ENCODE measurements around the gene TSPAN8. TPM values are rescaled to one million over a fixed set of nuclear protein-coding genes. Genes with fewer than 3 reads are reported as not detected.

Gene TSPAN8
- total RNA-seq, 1 donor from 2014 or later = not detected

- Histone ChIP-seq H2AFZ (ENCODE audit: low read depth, low read length) (no peak overlapping the region), H3K4me2 (ENCODE audit: low read length) (no peak overlapping the region), H3K27me3 (ENCODE audit: insufficient read depth, low read length) (no peaks in the 10 kb centered on the region), H3K36me3 (ENCODE audit: insufficient read depth, low read length) (no peaks in the 10 kb centered on the region), H3K27ac (ENCODE audit: low read depth, low read length) (no peak overlapping the region), H3K4me1 (ENCODE audit: insufficient read depth, low read length) (no peaks in the 10 kb centered on the region), H3K79me2 (ENCODE audit: insufficient read depth, low read length) (no peaks in the 10 kb centered on the region), H3K9me3 (ENCODE audit: insufficient read depth, low read depth, low read length) (no peaks in the 10 kb centered on the region), H3K9ac (ENCODE audit: low read length) (no peak overlapping the region), H3K4me3 (ENCODE audit: insufficient read depth, low read depth, low read length) (no peak overlapping the region), H4K20me1 (ENCODE audit: insufficient read depth, low read length) (no peaks in the 10 kb centered on the region)
- TF ChIP-seq EZH2 (IDR thresholded peaks at IDR 0.05; ENCODE audit: insufficient read depth, low read length) (no peak), CTCF (IDR thresholded peaks at IDR 0.05; ENCODE audit: insufficient read depth, low read depth, low read length) (no peak)
- H3K36me3 Mint-ChIP-seq (ENCODE audit: low read depth, unreplicated experiment) = peaks cover 1% of the 10 kb centered on the region
- FAIRE-seq (no peak), DNase-seq (ENCODE audit: low read depth) (no peak)
- H3K4me3 Mint-ChIP-seq (ENCODE audit: unreplicated experiment) = no peak overlapping the region
- H3K4me1 Mint-ChIP-seq (ENCODE audit: low read depth, unreplicated experiment) = no peaks in the 10 kb centered on the region
- no peak overlapping the region for H3K27ac Mint-ChIP-seq (ENCODE audit: unreplicated experiment)
- H3K9me3 Mint-ChIP-seq (ENCODE audit: unreplicated experiment) = no peaks in the 10 kb centered on the region
- H3K27me3 Mint-ChIP-seq (ENCODE audit: low read depth, unreplicated experiment) = no peaks in the 10 kb centered on the region
Observed at GRCh38 chr12:71105956-71106355, 51.8 kb downstream of the TSPAN8 start.

- H3K9me3 ChIP-seq (ENCODE audit: insufficient read depth, low read depth, low read length) = no peaks in the 10 kb centered on the region
- Mint-ChIP-seq H3K27me3 (ENCODE audit: low read depth, unreplicated experiment) (no peaks in the 10 kb centered on the region), H3K27ac (ENCODE audit: unreplicated experiment) (no peak overlapping the region), H3K9me3 (ENCODE audit: unreplicated experiment) (peaks cover 9% of the 10 kb centered on the region), H3K4me1 (ENCODE audit: low read depth, unreplicated experiment) (peaks cover 4% of the 10 kb centered on the region), H3K36me3 (ENCODE audit: low read depth, unreplicated experiment) (no peaks in the 10 kb centered on the region), H3K4me3 (ENCODE audit: unreplicated experiment) (no peak overlapping the region)
- H4K20me1 ChIP-seq (ENCODE audit: insufficient read depth, low read length) = no peaks in the 10 kb centered on the region
- no peaks in the 10 kb centered on the region for H3K79me2 ChIP-seq (ENCODE audit: insufficient read depth, low read length)
- H3K27ac ChIP-seq (ENCODE audit: low read depth, low read length) = no peak overlapping the region
- TF ChIP-seq EZH2 (IDR thresholded peaks at IDR 0.05; ENCODE audit: insufficient read depth, low read length) (no peak), CTCF (IDR thresholded peaks at IDR 0.05; ENCODE audit: insufficient read depth, low read depth, low read length) (no peak)
- no peak overlapping the region for H3K9ac ChIP-seq (ENCODE audit: low read length)
- H2AFZ ChIP-seq (ENCODE audit: low read depth, low read length) = no peak overlapping the region
- DNase-seq (ENCODE audit: low read depth) (peak; percentile 19), FAIRE-seq (no peak)
- H3K36me3 ChIP-seq (ENCODE audit: insufficient read depth, low read length) = no peaks in the 10 kb centered on the region
- no peaks in the 10 kb centered on the region for H3K4me1 ChIP-seq (ENCODE audit: insufficient read depth, low read length)
- H3K4me3 ChIP-seq (ENCODE audit: insufficient read depth, low read depth, low read length) = no peak overlapping the region
- H3K4me2 ChIP-seq (ENCODE audit: low read length) = no peak overlapping the region
- no peaks in the 10 kb centered on the region for H3K27me3 ChIP-seq (ENCODE audit: insufficient read depth, low read length)
Observed at GRCh38 chr12:71092290-71092689, 65.5 kb downstream of the TSPAN8 start.

GRCh38 chr12:71090971-71091370 lies 66.8 kb downstream of the TSPAN8 start:
- no peak overlapping the region for H3K4me3 Mint-ChIP-seq (ENCODE audit: unreplicated experiment)

More at GRCh38 chr12:71090971-71091370, 66.8 kb downstream of the TSPAN8 start:
- DNase-seq (ENCODE audit: low read depth) = no peak
- Histone ChIP-seq H4K20me1 (ENCODE audit: insufficient read depth, low read length) (no peaks in the 10 kb centered on the region), H3K79me2 (ENCODE audit: insufficient read depth, low read length) (no peaks in the 10 kb centered on the region), H3K4me2 (ENCODE audit: low read length) (no peak overlapping the region), H3K4me3 (ENCODE audit: insufficient read depth, low read depth, low read length) (no peak overlapping the region), H3K9ac (ENCODE audit: low read length) (no peak overlapping the region), H3K27me3 (ENCODE audit: insufficient read depth, low read length) (no peaks in the 10 kb centered on the region), H3K4me1 (ENCODE audit: insufficient read depth, low read length) (no peaks in the 10 kb centered on the region), H3K27ac (ENCODE audit: low read depth, low read length) (no peak overlapping the region), H2AFZ (ENCODE audit: low read depth, low read length) (no peak overlapping the region), H3K36me3 (ENCODE audit: insufficient read depth, low read length) (no peaks in the 10 kb centered on the region), H3K9me3 (ENCODE audit: insufficient read depth, low read depth, low read length) (no peaks in the 10 kb centered on the region)
- Mint-ChIP-seq H3K4me1 (ENCODE audit: low read depth, unreplicated experiment) (peaks cover 4% of the 10 kb centered on the region), H3K36me3 (ENCODE audit: low read depth, unreplicated experiment) (no peaks in the 10 kb centered on the region), H3K27ac (ENCODE audit: unreplicated experiment) (no peak overlapping the region), H3K9me3 (ENCODE audit: unreplicated experiment) (peaks cover 9% of the 10 kb centered on the region), H3K27me3 (ENCODE audit: low read depth, unreplicated experiment) (no peaks in the 10 kb centered on the region)
- TF ChIP-seq CTCF (IDR thresholded peaks at IDR 0.05; ENCODE audit: insufficient read depth, low read depth, low read length) (no peak), EZH2 (IDR thresholded peaks at IDR 0.05; ENCODE audit: insufficient read depth, low read length) (no peak)
- no peak for FAIRE-seq

Data from astrocyte (in vitro differentiated cells and primary cell).